Testis (tissue), 3 donors: Measurements from ENCODE around the gene SLC41A1. TPM values are rescaled to one million over a fixed set of nuclear protein-coding genes. Genes with fewer than 3 reads are reported as not detected.

Experiments
- DNase-seq: peaks from one replicate; pipeline ENCODE4 v3.0.0-alpha.2; 2019
- H3K27ac ChIP-seq, 2 donors: fragments of 200-600 bp; sonication (generic); one replicate each; pipeline ENCODE4 v1.5.1; 2019
- H3K27me3 ChIP-seq: fragments of 200-600 bp; sonication (generic); one replicate; pipeline ENCODE4 v1.5.1; 2019
- H3K36me3 ChIP-seq: fragments of 200-600 bp; sonication (generic); one replicate; pipeline ENCODE4 v1.5.1; 2017; ENCODE audit warnings: low read depth; ENCODE audit errors: missing control alignments
- H3K4me1 ChIP-seq: fragments of 200-600 bp; sonication (generic); one replicate; pipeline ENCODE4 v1.5.1; 2019
- H3K4me3 ChIP-seq, 2 donors: fragments of 200-600 bp; sonication (generic); one replicate each; pipeline ENCODE4 v1.5.1; 2017 to 2019
- H3K9me3 ChIP-seq: fragments of 200-600 bp; sonication (generic); one replicate; pipeline ENCODE4 v1.5.1; 2017
- POLR2A ChIP-seq: fragments of 450-650 bp; IDR thresholded peaks from one replicate; pipeline ENCODE4 v1.6.1; 2017; ENCODE audit warnings: antibody characterized with exemption, mild to moderate bottlenecking, moderate library complexity
- WGBS, 2 donors: methylation state at CpG; one replicate each; pipeline ENCODE4 v1.1.5; 2018; 5-methylcytosine and 5-hydroxymethylcytosine counted together
- intact Hi-C: fragments of 100-400 bp; cut with DNase I; formaldehyde crosslinking; loops from one replicate; pipeline ENCODE4 v1.15.1; 2023; ENCODE audit warnings: low total_unique reads
- polyA plus RNA-seq: library from polyadenylated mRNA; stranded (reverse); fragments of 350-450 nt; fragmentation: Illumina TruSeq; extraction: RNeasy Lipid Tissue Mini Kit (QIAGEN cat#74804); gene quantifications from one replicate; pipeline ENCODE4 v1.2.3, GENCODE V29; 2014; ENCODE audit warnings: low read depth, low replicate concordance; ENCODE audit not compliant: insufficient read depth
- total RNA-seq, 2 donors: library from RNA; depleted of rRNA; stranded (reverse); fragments of >200 nt; gene quantifications; one replicate each; pipeline ENCODE4 v1.2.3, GENCODE V29; 2016
- TF ChIP-seq, protein P1 (sequence below), 3 experiments: fragments of 450-650 bp in 2 of 3; fragments of 200-600 bp in 1 of 3; sonication (generic) in 1 of 3; IDR thresholded peaks; one replicate each; pipeline ENCODE4 v1.5.1; 2016 to 2019; ENCODE audit warnings: antibody characterized with exemption in 3 of 3, mild to moderate bottlenecking in 2 of 3, moderate library complexity in 1 of 3

SLC41A1 gene
- total and polyA plus RNA-seq, 3 donors from 2014 or later = 94.7 to 137 (median 122) TPM

DNA sequence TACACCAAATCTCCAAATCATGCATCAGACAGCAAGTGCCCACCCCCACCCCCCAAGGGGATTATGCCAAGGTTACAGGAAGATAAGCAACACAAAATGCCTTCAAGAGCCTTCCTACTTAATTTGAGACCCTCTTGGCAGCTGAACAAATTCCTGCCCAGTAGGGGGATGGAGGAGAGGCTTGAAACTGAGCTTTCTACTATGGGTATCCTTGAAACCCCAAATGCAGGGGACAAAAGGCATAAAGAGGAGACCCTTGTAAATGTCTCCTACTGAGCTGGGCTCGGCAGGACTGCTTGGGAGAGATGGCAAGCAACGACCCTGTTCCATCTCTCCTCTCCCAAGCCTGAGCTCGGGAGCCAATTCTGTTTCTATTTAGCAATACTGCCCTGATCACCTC, 3.5 kb downstream of the SLC41A1 start:
- DNase-seq = no peak
- no peaks in the 10 kb centered on the region for H3K36me3 ChIP-seq
- WGBS, 2 donors = 51 to 55% methylated on average over 3 of the region's 3 CpGs
- no peaks in the 10 kb centered on the region for H3K27me3 ChIP-seq
- intact Hi-C loops = no loop called here
- TF ChIP-seq POLR2A = no peak
- TF ChIP-seq, protein P1, sequence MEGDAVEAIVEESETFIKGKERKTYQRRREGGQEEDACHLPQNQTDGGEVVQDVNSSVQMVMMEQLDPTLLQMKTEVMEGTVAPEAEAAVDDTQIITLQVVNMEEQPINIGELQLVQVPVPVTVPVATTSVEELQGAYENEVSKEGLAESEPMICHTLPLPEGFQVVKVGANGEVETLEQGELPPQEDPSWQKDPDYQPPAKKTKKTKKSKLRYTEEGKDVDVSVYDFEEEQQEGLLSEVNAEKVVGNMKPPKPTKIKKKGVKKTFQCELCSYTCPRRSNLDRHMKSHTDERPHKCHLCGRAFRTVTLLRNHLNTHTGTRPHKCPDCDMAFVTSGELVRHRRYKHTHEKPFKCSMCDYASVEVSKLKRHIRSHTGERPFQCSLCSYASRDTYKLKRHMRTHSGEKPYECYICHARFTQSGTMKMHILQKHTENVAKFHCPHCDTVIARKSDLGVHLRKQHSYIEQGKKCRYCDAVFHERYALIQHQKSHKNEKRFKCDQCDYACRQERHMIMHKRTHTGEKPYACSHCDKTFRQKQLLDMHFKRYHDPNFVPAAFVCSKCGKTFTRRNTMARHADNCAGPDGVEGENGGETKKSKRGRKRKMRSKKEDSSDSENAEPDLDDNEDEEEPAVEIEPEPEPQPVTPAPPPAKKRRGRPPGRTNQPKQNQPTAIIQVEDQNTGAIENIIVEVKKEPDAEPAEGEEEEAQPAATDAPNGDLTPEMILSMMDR (IDR thresholded peaks at IDR 0.05) = no peak
- peak overlapping the region in 1 of 2 donors; percentile 41 for H3K4me3 ChIP-seq
- H3K4me1 ChIP-seq = peaks cover 39% of the 10 kb centered on the region
- no peak overlapping the region for H3K27ac ChIP-seq
- no peaks in the 10 kb centered on the region for H3K9me3 ChIP-seq

DNA sequence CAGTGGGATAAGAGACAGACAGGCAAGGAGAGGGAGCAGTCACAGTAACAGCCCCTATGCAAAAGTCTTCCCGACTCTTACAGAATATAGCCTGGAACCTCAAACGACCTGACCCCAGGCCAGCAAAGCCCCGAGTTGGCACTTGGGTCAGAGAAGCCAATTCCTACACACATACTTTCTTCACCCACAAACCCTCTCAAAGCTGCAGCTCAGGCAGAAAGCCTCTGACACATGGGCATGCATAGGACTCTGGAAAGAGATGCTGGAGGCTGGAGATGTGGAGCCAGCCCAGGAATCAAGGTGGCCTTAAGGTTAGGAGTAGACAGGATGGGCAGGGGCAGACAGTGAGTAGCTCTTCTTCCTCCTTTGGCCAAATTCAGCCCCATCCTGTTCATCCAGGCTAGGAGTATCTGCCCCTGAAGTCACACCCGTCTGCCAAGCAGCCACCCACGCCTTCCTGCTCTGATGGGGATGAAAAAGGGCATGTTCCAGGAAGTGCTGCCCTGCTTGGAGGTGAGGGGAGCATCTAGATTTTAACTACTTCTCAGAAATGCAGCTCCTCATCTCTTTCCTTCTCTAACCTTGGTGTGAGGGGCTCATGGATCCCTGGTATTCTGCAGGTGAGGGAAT, 7.8 kb downstream of the SLC41A1 start:
- DNase-seq = no peak
- no peaks in the 10 kb centered on the region for H3K27me3 ChIP-seq
- H3K4me1 ChIP-seq = peaks cover 52% of the 10 kb centered on the region
- H3K4me3 ChIP-seq = no peak overlapping the region
- H3K27ac ChIP-seq = no peak overlapping the region
- H3K36me3 ChIP-seq = no peaks in the 10 kb centered on the region
- intact Hi-C loops = no loop called here
- H3K9me3 ChIP-seq = no peaks in the 10 kb centered on the region
- TF ChIP-seq, protein P1 (IDR thresholded peaks at IDR 0.05) = no peak
- no peak for TF ChIP-seq POLR2A
- 65 to 73% methylated on average over 5 of the region's 5 CpGs for WGBS, 2 donors

DNA sequence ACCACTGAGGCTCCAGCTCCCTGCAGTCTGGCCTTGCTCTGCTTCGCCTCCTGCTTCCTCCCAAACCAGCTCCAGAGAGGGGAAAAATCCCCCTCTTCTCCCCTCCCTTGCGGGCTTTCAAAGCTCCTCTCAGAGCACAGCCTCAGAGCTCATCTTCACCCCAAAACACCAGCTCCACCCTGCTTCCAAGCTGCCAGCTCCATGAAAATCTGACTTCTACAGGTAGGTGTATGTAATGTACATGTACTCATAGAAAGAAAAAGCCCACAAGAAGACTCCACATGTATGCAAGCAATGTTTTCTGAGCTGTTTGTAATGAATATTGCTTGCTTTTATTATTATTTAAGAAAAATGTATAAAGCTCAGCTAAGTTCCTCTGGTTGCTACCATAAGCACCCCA, 8.4 kb downstream of the SLC41A1 start:
- Histone ChIP-seq H3K36me3 (no peaks in the 10 kb centered on the region), H3K27ac (no peak overlapping the region), H3K4me3 (no peak overlapping the region), H3K4me1 (peaks cover 48% of the 10 kb centered on the region), H3K9me3 (no peaks in the 10 kb centered on the region), H3K27me3 (no peaks in the 10 kb centered on the region)
- intact Hi-C loops = no loop called here
- DNase-seq = no peak
- no peak for TF ChIP-seq POLR2A
- TF ChIP-seq, protein P1 (IDR thresholded peaks at IDR 0.05) = no peak
- WGBS, 2 donors = 76 to 90% methylated on average over 2 of the region's 2 CpGs

DNA sequence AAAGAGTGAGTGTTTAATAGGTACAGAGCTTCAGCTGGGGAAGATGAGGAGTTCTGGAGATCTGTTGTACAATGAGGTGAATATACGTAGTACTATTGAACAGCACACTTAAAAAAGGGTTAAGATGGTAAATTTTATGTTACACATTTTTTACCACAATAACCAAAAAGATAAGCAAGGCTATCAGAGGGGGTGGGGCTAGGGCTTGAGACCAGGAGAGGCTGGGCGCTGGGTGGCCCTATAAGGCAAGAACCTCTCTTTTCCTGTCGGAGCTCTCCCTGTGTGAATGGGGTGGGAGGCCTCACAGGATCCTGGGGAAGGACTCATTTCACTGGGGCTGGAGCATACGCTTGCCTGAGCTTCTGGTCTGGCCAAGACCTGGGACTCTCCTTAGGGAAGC, 9.0 kb downstream of the SLC41A1 start:
- Histone ChIP-seq H3K4me3 (no peak overlapping the region), H3K27me3 (no peaks in the 10 kb centered on the region), H3K27ac (no peak overlapping the region), H3K9me3 (no peaks in the 10 kb centered on the region), H3K4me1 (peaks cover 43% of the 10 kb centered on the region), H3K36me3 (no peaks in the 10 kb centered on the region)
- TF ChIP-seq, protein P1 (IDR thresholded peaks at IDR 0.05) = no peak
- TF ChIP-seq POLR2A = no peak
- 46 to 64% methylated on average over 4 of the region's 4 CpGs for WGBS, 2 donors
- no peak for DNase-seq
- intact Hi-C loops = no loop called here

DNA sequence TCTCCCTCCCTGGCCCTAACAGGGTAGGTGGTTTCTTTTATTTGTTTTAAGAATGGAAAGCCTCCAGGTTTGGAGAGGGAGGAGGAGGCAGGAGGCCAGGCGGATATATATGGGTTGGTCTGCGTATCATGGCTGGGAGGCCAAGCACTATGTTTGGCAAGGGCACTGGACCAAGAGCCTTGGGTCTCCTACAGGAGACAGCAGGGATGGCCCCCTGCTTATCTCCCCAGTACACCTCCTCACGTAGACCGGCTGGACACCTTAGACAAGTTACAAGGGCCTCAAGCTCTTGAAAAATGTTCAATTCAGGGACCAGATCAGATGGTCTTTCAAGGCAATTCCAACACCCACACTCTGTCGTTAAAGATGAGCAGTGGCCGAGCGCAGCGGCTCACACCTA, 10.9 kb downstream of the SLC41A1 start:
- WGBS, 2 donors = 88 to 94% methylated on average over 5 to 8 of the region's 8 CpGs
- Histone ChIP-seq H3K9me3 (no peaks in the 10 kb centered on the region), H3K27me3 (no peaks in the 10 kb centered on the region), H3K36me3 (no peaks in the 10 kb centered on the region), H3K27ac (no peak overlapping the region), H3K4me3 (no peak overlapping the region), H3K4me1 (peaks cover 38% of the 10 kb centered on the region)
- TF ChIP-seq, protein P1 (IDR thresholded peaks at IDR 0.05) = no peak
- TF ChIP-seq POLR2A = no peak
- intact Hi-C loops = no loop called here
- no peak for DNase-seq
